ENCODE results near the gene SUPT3H. TPM values are rescaled to one million over a fixed set of nuclear protein-coding genes. Genes with fewer than 3 reads are reported as not detected.

The SUPT3H gene
- total RNA-seq, 3 donors from 2014 or later (not counting 1 experiment from before 2014, with no cell fraction given): 7.3 to 10.9 (median 9.9) TPM

DNA sequence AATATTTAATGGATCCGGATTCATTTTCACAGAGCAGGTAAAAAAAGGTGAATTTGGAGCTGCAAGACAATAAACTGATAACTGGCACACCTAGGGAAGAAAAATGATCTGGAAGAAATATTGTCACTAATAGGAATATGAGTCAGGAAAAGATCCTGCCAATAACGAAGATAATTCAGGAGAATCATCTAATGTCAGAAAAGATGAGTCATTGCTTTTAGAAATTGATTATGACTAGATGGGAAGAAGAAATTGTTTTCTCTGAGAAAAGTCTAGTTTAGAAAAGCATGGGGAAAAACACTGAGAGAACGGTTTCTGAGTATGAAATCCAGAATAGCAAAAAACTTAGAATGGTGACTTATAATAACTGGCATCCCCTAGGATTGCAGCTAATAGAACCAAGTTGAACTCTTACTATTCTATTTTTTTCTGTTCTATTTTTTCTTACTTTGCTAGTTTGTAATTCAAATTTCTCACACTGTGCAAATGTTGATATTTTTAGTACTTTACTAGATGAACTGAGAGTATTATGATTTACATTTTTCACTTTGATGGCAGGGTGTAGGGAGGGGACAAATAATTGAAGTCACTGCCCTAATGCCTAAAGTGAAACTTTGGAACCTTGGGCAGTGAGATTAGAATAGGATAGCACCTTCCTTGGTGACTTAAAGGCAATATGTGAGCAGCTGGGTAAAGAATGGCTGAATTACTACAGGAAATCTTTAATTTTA, 38.2 kb upstream of the SUPT3H start:
- no peaks in the 10 kb centered on the region for H3K9me3 Mint-ChIP-seq
- Histone ChIP-seq H3K4me3 (ENCODE audit: low read length) (no peak overlapping the region), H3K9me3 (ENCODE audit: control insufficient read depth, insufficient read depth, low read length) (no peaks in the 10 kb centered on the region), H3K4me1 (ENCODE audit: control insufficient read depth, insufficient read depth, low read length) (peaks cover 22% of the 10 kb centered on the region), H3K27ac (ENCODE audit: low read length) (no peak overlapping the region), H3K36me3 (ENCODE audit: control insufficient read depth, insufficient read depth, low read length) (no peaks in the 10 kb centered on the region), H3K27me3 (ENCODE audit: control insufficient read depth, insufficient read depth, low read length) (peaks cover 11% of the 10 kb centered on the region)
- ATAC-seq (no peak), DNase-seq (no peak)
- intact Hi-C loops (cut with micrococcal nuclease): loop anchor here (5.0 kb wide), 1 partner anchor 759 kb away; no protein-coding TSS in a partner anchor
- TF ChIP-seq, protein P1, sequence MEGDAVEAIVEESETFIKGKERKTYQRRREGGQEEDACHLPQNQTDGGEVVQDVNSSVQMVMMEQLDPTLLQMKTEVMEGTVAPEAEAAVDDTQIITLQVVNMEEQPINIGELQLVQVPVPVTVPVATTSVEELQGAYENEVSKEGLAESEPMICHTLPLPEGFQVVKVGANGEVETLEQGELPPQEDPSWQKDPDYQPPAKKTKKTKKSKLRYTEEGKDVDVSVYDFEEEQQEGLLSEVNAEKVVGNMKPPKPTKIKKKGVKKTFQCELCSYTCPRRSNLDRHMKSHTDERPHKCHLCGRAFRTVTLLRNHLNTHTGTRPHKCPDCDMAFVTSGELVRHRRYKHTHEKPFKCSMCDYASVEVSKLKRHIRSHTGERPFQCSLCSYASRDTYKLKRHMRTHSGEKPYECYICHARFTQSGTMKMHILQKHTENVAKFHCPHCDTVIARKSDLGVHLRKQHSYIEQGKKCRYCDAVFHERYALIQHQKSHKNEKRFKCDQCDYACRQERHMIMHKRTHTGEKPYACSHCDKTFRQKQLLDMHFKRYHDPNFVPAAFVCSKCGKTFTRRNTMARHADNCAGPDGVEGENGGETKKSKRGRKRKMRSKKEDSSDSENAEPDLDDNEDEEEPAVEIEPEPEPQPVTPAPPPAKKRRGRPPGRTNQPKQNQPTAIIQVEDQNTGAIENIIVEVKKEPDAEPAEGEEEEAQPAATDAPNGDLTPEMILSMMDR (IDR thresholded peaks at IDR 0.05): no peak
- H3K4me1 Mint-ChIP-seq: peaks cover 11 to 24% of the 10 kb centered on the region in 2 donors
- peaks cover 41 to 51% of the 10 kb centered on the region in 2 donors for H3K27me3 Mint-ChIP-seq (ENCODE audit: low read depth in 2 of 2)
- WGBS (ENCODE audit: insufficient coverage): 36% methylated on average over 3 of the region's 3 CpGs
- H3K4me3 Mint-ChIP-seq: no peak overlapping the region
- H3K27ac Mint-ChIP-seq: no peak overlapping the region
- no peaks in the 10 kb centered on the region for H3K36me3 Mint-ChIP-seq

DNA sequence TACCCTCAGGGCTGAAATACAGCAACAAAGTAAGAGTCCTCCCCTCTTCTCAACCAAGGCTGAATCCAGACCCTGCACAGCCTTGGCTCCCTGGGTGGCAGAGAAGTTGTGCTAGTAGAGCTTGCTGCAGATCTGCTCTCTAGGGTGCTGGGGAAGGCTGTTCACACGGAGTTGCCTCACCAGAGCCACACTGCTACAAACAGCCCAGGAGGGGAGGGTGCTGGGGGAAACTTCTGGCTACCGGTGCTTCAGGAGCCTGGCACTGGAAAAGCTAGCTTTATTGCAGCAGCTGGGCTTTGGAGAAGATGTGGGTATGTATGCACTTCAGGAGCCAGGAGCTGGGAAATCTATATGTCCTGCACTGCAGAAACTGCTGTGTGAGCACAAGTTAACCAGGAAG, 37.6 kb upstream of the SUPT3H start:
- no peaks in the 10 kb centered on the region for H3K9me3 ChIP-seq (ENCODE audit: control insufficient read depth, insufficient read depth, low read length)
- Mint-ChIP-seq H3K9me3 (no peaks in the 10 kb centered on the region), H3K27me3 (ENCODE audit: low read depth in 2 of 2) (peaks cover 35 to 51% of the 10 kb centered on the region in 2 donors), H3K36me3 (no peaks in the 10 kb centered on the region), H3K4me1 (peaks cover 5 to 18% of the 10 kb centered on the region in 2 donors), H3K4me3 (no peak overlapping the region), H3K27ac (no peak overlapping the region)
- no peak overlapping the region for H3K27ac ChIP-seq (ENCODE audit: low read length)
- TF ChIP-seq, protein P1 (IDR thresholded peaks at IDR 0.05): no peak
- no peak overlapping the region for H3K4me3 ChIP-seq (ENCODE audit: low read length)
- H3K36me3 ChIP-seq (ENCODE audit: control insufficient read depth, insufficient read depth, low read length): no peaks in the 10 kb centered on the region
- intact Hi-C loops (cut with micrococcal nuclease): loop anchor here (5.0 kb wide), 1 partner anchor 758 kb away; no protein-coding TSS in a partner anchor
- peaks cover 8% of the 10 kb centered on the region for H3K27me3 ChIP-seq (ENCODE audit: control insufficient read depth, insufficient read depth, low read length)
- WGBS (ENCODE audit: insufficient coverage): 17% methylated on average over 2 of the region's 2 CpGs
- no peak for ATAC-seq
- DNase-seq: no peak
- H3K4me1 ChIP-seq (ENCODE audit: control insufficient read depth, insufficient read depth, low read length): peaks cover 16% of the 10 kb centered on the region

DNA sequence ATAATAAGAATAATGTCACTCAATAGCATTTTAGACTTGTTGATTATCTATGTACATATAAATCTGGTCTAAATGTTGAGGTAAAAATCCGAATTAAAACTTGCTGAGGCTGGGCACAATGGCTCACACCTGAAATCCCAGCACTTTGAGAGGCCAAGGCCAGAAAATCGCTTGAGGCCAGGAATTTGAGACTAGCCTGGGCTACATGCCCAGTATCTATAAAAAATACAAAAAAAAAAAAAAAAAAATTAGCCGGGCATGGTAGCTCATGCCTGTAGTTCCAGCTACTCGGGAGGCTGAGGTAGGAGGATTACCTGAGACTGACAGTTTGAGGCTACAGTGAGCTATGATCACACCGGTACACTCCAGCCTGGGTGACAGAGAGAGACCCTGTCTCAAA, 34.2 kb upstream of the SUPT3H start:
- H3K4me3 Mint-ChIP-seq: no peak overlapping the region
- DNase-seq (no peak), ATAC-seq (no peak)
- Histone ChIP-seq H3K27ac (ENCODE audit: low read length) (no peak overlapping the region), H3K27me3 (ENCODE audit: control insufficient read depth, insufficient read depth, low read length) (no peaks in the 10 kb centered on the region), H3K36me3 (ENCODE audit: control insufficient read depth, insufficient read depth, low read length) (no peaks in the 10 kb centered on the region), H3K4me3 (ENCODE audit: low read length) (no peak overlapping the region), H3K4me1 (ENCODE audit: control insufficient read depth, insufficient read depth, low read length) (peaks cover 4% of the 10 kb centered on the region), H3K9me3 (ENCODE audit: control insufficient read depth, insufficient read depth, low read length) (no peaks in the 10 kb centered on the region)
- WGBS (ENCODE audit: insufficient coverage): 92% methylated on average over 3 of the region's 5 CpGs
- H3K27me3 Mint-ChIP-seq (ENCODE audit: low read depth in 2 of 2): peaks cover 27 to 39% of the 10 kb centered on the region in 2 donors
- H3K27ac Mint-ChIP-seq: no peak overlapping the region
- intact Hi-C loops (cut with micrococcal nuclease): no loop called here
- H3K36me3 Mint-ChIP-seq: no peaks in the 10 kb centered on the region
- H3K9me3 Mint-ChIP-seq: no peaks in the 10 kb centered on the region
- H3K4me1 Mint-ChIP-seq: peaks cover 0 to 6% of the 10 kb centered on the region in 2 donors
- TF ChIP-seq, protein P1 (IDR thresholded peaks at IDR 0.05): no peak
